ENCODE results near the gene THAP8. TPM values are rescaled to one million over a fixed set of nuclear protein-coding genes. Genes with fewer than 3 reads are reported as not detected.

Gene THAP8
- total and polyA plus RNA-seq, 2 of the 13 experiments (the other 11 are each of a cell fraction or from before 2014, with no cell fraction given) = 1.7 to 3.7 TPM

DNA sequence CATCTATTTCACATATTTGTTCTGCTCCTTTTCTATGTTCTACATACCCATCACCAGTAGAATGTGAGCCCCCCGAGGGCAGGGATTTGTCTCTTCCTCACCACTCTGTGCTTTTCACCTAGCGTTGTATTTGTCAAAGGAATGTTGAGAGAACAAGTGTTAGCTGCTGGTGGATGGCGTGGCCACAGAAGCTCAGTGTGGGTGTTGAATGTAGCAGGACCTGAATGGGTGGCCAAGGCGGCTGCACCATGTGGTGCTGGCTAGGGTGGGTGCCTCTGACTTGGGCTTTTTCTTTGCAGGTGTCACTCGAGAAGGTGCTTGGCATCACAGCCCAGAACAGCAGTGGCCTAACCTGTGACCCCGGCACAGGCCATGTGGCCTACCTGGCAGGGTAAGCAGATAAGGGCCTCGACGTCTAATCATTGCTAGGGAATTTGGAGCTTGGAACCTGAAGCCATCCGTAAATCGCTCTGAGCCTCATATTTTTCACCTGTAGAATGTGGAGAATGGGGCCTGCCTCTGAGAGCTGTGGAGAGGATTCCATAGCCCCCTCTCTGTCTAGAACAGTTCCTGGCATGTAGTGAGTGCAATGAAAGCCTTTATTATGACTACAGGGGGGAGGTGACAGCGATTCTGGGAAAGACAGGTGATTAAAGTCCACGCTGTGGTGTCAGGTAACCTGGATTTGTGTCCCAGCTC, 4.5 kb upstream of the THAP8 start (continued):
- TF ChIP-seq, protein P1, sequence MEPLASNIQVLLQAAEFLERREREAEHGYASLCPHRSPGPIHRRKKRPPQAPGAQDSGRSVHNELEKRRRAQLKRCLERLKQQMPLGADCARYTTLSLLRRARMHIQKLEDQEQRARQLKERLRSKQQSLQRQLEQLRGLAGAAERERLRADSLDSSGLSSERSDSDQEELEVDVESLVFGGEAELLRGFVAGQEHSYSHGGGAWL (CRISPR knock-in tag; IDR thresholded peaks at IDR 0.05) = no peak
- TF ChIP-seq PHF21A (CRISPR knock-in tag; IDR thresholded peaks at IDR 0.05) = peak; percentile 86
- TF ChIP-seq ZNF124 (CRISPR knock-in tag; IDR thresholded peaks at IDR 0.05) = no peak
- no peak for TF ChIP-seq SMAD9 (CRISPR knock-in tag; IDR thresholded peaks at IDR 0.05)
- no peak for TF ChIP-seq ZNF451 (CRISPR knock-in tag; IDR thresholded peaks at IDR 0.05)
- peak; percentile 28; the same call in 1 of the 2 replicates for TF ChIP-seq PITX1 (CRISPR knock-in tag; IDR thresholded peaks at IDR 0.05)
- TF ChIP-seq RBFOX2 (IDR thresholded peaks at IDR 0.05; ENCODE audit: low read depth, low read length) = 0 out of 2 replicates have a peak, but pooled peaks have one; percentile 23
- TF ChIP-seq, protein P2, sequence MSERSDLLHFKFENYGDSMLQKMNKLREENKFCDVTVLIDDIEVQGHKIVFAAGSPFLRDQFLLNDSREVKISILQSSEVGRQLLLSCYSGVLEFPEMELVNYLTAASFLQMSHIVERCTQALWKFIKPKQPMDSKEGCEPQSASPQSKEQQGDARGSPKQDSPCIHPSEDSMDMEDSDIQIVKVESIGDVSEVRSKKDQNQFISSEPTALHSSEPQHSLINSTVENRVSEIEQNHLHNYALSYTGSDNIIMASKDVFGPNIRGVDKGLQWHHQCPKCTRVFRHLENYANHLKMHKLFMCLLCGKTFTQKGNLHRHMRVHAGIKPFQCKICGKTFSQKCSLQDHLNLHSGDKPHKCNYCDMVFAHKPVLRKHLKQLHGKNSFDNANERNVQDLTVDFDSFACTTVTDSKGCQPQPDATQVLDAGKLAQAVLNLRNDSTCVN (CRISPR knock-in tag; IDR thresholded peaks at IDR 0.05; ENCODE audit: borderline replicate concordance) = no peak; the same call in 1 of the 2 replicates
- peak; percentile 42; the same call in 1 of the 2 replicates for TF ChIP-seq ZNF788 (CRISPR knock-in tag; IDR thresholded peaks at IDR 0.05; ENCODE audit: borderline replicate concordance)
- TF ChIP-seq JUND (CRISPR knock-in tag; IDR thresholded peaks at IDR 0.05) = no peak
- no peak for TF ChIP-seq ZNF570 (CRISPR knock-in tag; IDR thresholded peaks at IDR 0.05; ENCODE audit: borderline replicate concordance)
- TF ChIP-seq ZSCAN9 (CRISPR knock-in tag; IDR thresholded peaks at IDR 0.05; ENCODE audit: borderline replicate concordance) = no peak
- peak; percentile 48; the same call in 1 of the 2 replicates for TF ChIP-seq ATF7-NPFF (CRISPR knock-in tag; IDR thresholded peaks at IDR 0.05; ENCODE audit: low read depth)
- TF ChIP-seq ZNF121 (CRISPR knock-in tag; IDR thresholded peaks at IDR 0.05) = no peak
- TF ChIP-seq CEBPB (IDR thresholded peaks at IDR 0.05; ENCODE audit: borderline replicate concordance, low read depth, low read length) = no peak
- no peak for TF ChIP-seq ZSCAN12 (CRISPR knock-in tag; IDR thresholded peaks at IDR 0.05)
- TF ChIP-seq FOXP1 (IDR thresholded peaks at IDR 0.05) = no peak
- TF ChIP-seq FOXP1 (CRISPR knock-in tag; IDR thresholded peaks at IDR 0.05) = peak; percentile 39; the same call in 1 of the 2 replicates
- no peak for TF ChIP-seq KLF9 (CRISPR knock-in tag; IDR thresholded peaks at IDR 0.05; ENCODE audit: low read depth)
- TF ChIP-seq MTA3 (CRISPR knock-in tag; IDR thresholded peaks at IDR 0.05) = no peak
- no peak for TF ChIP-seq ZSCAN31 (CRISPR knock-in tag; IDR thresholded peaks at IDR 0.05; ENCODE audit: low read depth)
- no peak for TF ChIP-seq ZFP41 (CRISPR knock-in tag; IDR thresholded peaks at IDR 0.05; ENCODE audit: borderline replicate concordance)
- TF ChIP-seq, protein P3, sequence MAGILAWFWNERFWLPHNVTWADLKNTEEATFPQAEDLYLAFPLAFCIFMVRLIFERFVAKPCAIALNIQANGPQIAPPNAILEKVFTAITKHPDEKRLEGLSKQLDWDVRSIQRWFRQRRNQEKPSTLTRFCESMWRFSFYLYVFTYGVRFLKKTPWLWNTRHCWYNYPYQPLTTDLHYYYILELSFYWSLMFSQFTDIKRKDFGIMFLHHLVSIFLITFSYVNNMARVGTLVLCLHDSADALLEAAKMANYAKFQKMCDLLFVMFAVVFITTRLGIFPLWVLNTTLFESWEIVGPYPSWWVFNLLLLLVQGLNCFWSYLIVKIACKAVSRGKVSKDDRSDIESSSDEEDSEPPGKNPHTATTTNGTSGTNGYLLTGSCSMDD (CRISPR knock-in tag; IDR thresholded peaks at IDR 0.05) = no peak
